Stimulated activated naive CD8-positive, alpha-beta T cell treated with anti-CD3 and anti-CD28 coated beads, Interleukin-15, Interleukin-2, amounts not matched to agents 100 U/mL and 50 U/mL, for 24 hours (primary cell): Measurements from ENCODE around the gene ODAM.
A peak's percentile ranks its signal among the peaks of the same experiment; 100 is the strongest.
"Not testable (repeated sequence)": the region's sequence is repeated elsewhere in the genome, so short reads cannot be mapped to it uniquely, and the experiment has no call there.

ENCODE experiments used
- ATAC-seq: fragments of 150-1000 bp; cut with Tn5 transposase; one replicate; pipeline ENCODE4 v1.10.0; 2021
- DNase-seq: peaks from one replicate; pipeline ENCODE4 v3.0.0; 2021

Gene ODAM

GRCh38 chr4:70195425-70195824 lies at the start of gene ODAM:
Gene ODAM (plus strand): TSS chr4:70195725. CDS start chr4:70196544, 819 bp downstream.
- DNase-seq (no peak), ATAC-seq (no peak)

- ATAC-seq (no peak), DNase-seq (no peak)
These were observed 44.3 kb upstream of the ODAM start for GRCh38 chr4:70151271-70151670.

GRCh38 chr4:70152088-70152487 lies 43.4 kb upstream of the ODAM start:
- no peak for ATAC-seq
- DNase-seq = no peak

- ATAC-seq (no peak), DNase-seq (no peak)
These were observed 41.6 kb upstream of the ODAM start, which contains the start of gene PRR27 for GRCh38 chr4:70153937-70154336. Gene PRR27 (plus strand): TSS chr4:70154237. CDS start chr4:70154376, 139 bp downstream.

GRCh38 chr4:70158576-70158975 lies 36.9 kb upstream of the ODAM start:
- ATAC-seq (no peak), DNase-seq (no peak)

- DNase-seq (no peak), ATAC-seq (no peak)
These were observed 18.4 kb upstream of the ODAM start for GRCh38 chr4:70177090-70177489.

GRCh38 chr4:70178075-70178660 lies 17.4 kb upstream of the ODAM start:
- no peak for ATAC-seq
- no peak for DNase-seq

- no peak for DNase-seq
- no peak for ATAC-seq
These were observed 15.7 kb upstream of the ODAM start for GRCh38 chr4:70179811-70180210.

GRCh38 chr4:70181864-70182263 lies 13.7 kb upstream of the ODAM start:
- ATAC-seq (no peak), DNase-seq (no peak)

- ATAC-seq (no peak), DNase-seq (no peak)
These were observed 12.9 kb upstream of the ODAM start for GRCh38 chr4:70182517-70183167.

GRCh38 chr4:70183168-70183939 lies 12.2 kb upstream of the ODAM start:
- DNase-seq (peak; percentile 16), ATAC-seq (no peak)

- ATAC-seq = no peak
- DNase-seq = no peak
These were observed 11.6 kb upstream of the ODAM start for GRCh38 chr4:70183940-70184246.

- DNase-seq (no peak), ATAC-seq (no peak)
These were observed 8.3 kb upstream of the ODAM start for GRCh38 chr4:70187216-70187615.

- ATAC-seq = no peak
- no peak for DNase-seq
These were observed 4.9 kb upstream of the ODAM start for GRCh38 chr4:70190579-70190978.

GRCh38 chr4:70191647-70192046 lies 3.9 kb upstream of the ODAM start:
- no peak for ATAC-seq
- DNase-seq = no peak

GRCh38 chr4:70192895-70193294 lies 2.6 kb upstream of the ODAM start:
- DNase-seq (no peak), ATAC-seq (no peak)

- DNase-seq (no peak), ATAC-seq (no peak)
These were observed 1.3 kb downstream of the ODAM start for GRCh38 chr4:70196857-70197256.

- ATAC-seq (no peak), DNase-seq (no peak)
These were observed 2.3 kb downstream of the ODAM start for GRCh38 chr4:70197842-70198241.

GRCh38 chr4:70203601-70204000 lies 8.1 kb downstream of the ODAM start:
- ATAC-seq = no peak
- DNase-seq = no peak

GRCh38 chr4:70212752-70213151 lies 17.2 kb downstream of the ODAM start:
- DNase-seq, ATAC-seq: not testable (repeated sequence)

GRCh38 chr4:70216109-70216508 lies 20.6 kb downstream of the ODAM start:
- DNase-seq, ATAC-seq: not testable (repeated sequence)

- ATAC-seq, DNase-seq: not testable (repeated sequence)
These were observed 21.0 kb downstream of the ODAM start for GRCh38 chr4:70216550-70216949.

GRCh38 chr4:70221389-70221788 lies 25.9 kb downstream of the ODAM start:
- not testable (repeated sequence) for DNase-seq, ATAC-seq
